Prostate gland (tissue), 2 donors: Measurements from ENCODE around the gene ZNF862. TPM values are rescaled to one million over a fixed set of nuclear protein-coding genes. Genes with fewer than 3 reads are reported as not detected.

Experiments
- DNase-seq: peaks from one replicate; pipeline ENCODE4 v3.0.0-alpha.2; 2019; ENCODE audit warnings: low spot score
- H3K27ac ChIP-seq, 2 donors: fragments of 200-600 bp; sonication (generic); 2 replicates each; pipeline ENCODE4 v1.5.1; 2017 to 2019
- H3K27me3 ChIP-seq: fragments of 200-600 bp; sonication (generic); replicated peaks from 2 replicates; pipeline ENCODE4 v1.5.1; 2019; ENCODE audit not compliant: insufficient read depth
- H3K36me3 ChIP-seq, 2 donors: fragments of 200-600 bp; sonication (generic); 1 replicate in 1 of 2; 2 replicates in 1 of 2; pipeline versions ENCODE4 v1.5.1 to v1.8.1; 2017 to 2019
- H3K4me1 ChIP-seq: fragments of 200-600 bp; sonication (generic); replicated peaks from 2 replicates; pipeline ENCODE4 v1.5.1; 2019
- H3K4me3 ChIP-seq, 2 donors: fragments of 200-600 bp; sonication (generic); 2 replicates each; pipeline ENCODE4 v1.5.1; 2017 to 2019
- H3K9me3 ChIP-seq: fragments of 200-600 bp; sonication (generic); 2 replicates; pipeline ENCODE4 v1.5.1; 2017
- POLR2A ChIP-seq: fragments of 450-650 bp; IDR thresholded peaks from one replicate; pipeline ENCODE4 v1.6.1; 2016; ENCODE audit warnings: antibody characterized with exemption, mild to moderate bottlenecking
- POLR2AphosphoS5 ChIP-seq: sonication (generic); formaldehyde crosslinking; IDR thresholded peaks from one replicate; pipeline ENCODE4 v1.6.1; 2017; ENCODE audit warnings: antibody characterized with exemption
- WGBS: methylation state at CpG from one replicate; pipeline ENCODE4 v1.1.5; 2018; 5-methylcytosine and 5-hydroxymethylcytosine counted together
- intact Hi-C: fragments of 100-400 bp; cut with DNase I; formaldehyde crosslinking; loops from one replicate; pipeline ENCODE4 v1.14.2; 2022
- total RNA-seq, 2 donors: library from RNA; depleted of rRNA; stranded (reverse); fragments of >200 nt; gene quantifications; one replicate each; pipeline ENCODE4 v1.1.0, GENCODE V29; 2016
- TF ChIP-seq, protein P1 (sequence below), 4 experiments: fragments of 200-600 bp in 2 of 4; fragments of 450-650 bp in 2 of 4; sonication (generic) in 2 of 4; IDR thresholded peaks; 1 replicate in 3 of 4; 2 replicates in 1 of 4; pipeline ENCODE4 v1.5.1; 2016 to 2019; ENCODE audit warnings: antibody characterized with exemption in 4 of 4, mild to moderate bottlenecking in 2 of 4, moderate library complexity in 2 of 4

Gene ZNF862
- total RNA-seq, 2 donors from 2014 or later = 19.8 to 25.4 TPM

- H3K27me3 ChIP-seq = no peaks in the 10 kb centered on the region
- WGBS = 67% methylated on average over 16 of the region's 16 CpGs
- DNase-seq = no peak
- intact Hi-C loops = no loop called here
- TF ChIP-seq POLR2A (no peak), POLR2AphosphoS5 (no peak)
- TF ChIP-seq, protein P1, sequence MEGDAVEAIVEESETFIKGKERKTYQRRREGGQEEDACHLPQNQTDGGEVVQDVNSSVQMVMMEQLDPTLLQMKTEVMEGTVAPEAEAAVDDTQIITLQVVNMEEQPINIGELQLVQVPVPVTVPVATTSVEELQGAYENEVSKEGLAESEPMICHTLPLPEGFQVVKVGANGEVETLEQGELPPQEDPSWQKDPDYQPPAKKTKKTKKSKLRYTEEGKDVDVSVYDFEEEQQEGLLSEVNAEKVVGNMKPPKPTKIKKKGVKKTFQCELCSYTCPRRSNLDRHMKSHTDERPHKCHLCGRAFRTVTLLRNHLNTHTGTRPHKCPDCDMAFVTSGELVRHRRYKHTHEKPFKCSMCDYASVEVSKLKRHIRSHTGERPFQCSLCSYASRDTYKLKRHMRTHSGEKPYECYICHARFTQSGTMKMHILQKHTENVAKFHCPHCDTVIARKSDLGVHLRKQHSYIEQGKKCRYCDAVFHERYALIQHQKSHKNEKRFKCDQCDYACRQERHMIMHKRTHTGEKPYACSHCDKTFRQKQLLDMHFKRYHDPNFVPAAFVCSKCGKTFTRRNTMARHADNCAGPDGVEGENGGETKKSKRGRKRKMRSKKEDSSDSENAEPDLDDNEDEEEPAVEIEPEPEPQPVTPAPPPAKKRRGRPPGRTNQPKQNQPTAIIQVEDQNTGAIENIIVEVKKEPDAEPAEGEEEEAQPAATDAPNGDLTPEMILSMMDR (IDR thresholded peaks at IDR 0.05) = no peak
- no peak overlapping the region for H3K4me3 ChIP-seq
- H3K4me1 ChIP-seq = no peaks in the 10 kb centered on the region
- no peak overlapping the region for H3K27ac ChIP-seq
- H3K9me3 ChIP-seq = no peaks in the 10 kb centered on the region
- no peaks in the 10 kb centered on the region for H3K36me3 ChIP-seq
Observed at GRCh38 chr7:149815661-149816266, 22.4 kb upstream of the ZNF862 start.

DNA sequence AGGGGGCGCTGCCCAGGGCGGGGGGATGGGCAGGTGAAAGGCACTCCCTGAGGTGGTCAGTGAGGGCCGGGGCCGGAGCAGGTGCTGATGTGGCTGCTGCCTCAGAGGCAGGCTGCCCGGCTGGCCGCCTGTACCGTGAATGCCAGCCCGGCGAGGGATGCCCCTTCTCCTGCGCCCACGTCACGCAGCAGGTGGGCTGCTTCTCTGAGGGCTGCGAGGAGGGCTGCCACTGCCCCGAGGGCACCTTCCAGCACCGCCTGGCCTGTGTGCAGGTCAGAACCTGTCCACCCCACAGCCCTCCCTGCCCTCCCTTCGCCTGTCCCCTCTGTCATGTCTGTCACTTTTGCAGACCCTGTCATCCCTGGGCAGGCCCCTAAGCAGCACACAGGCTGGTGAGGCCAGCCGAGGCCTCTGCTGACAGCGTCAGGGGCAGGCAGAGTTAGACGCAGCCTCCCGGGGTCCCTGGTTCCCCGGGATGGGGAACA, 21.9 kb upstream of the ZNF862 start:
- intact Hi-C loops = no loop called here
- Histone ChIP-seq H3K9me3 (no peaks in the 10 kb centered on the region), H3K27ac (no peak overlapping the region), H3K36me3 (no peaks in the 10 kb centered on the region), H3K27me3 (no peaks in the 10 kb centered on the region), H3K4me3 (no peak overlapping the region), H3K4me1 (no peaks in the 10 kb centered on the region)
- 58% methylated on average over 20 of the region's 21 CpGs for WGBS
- no peak for DNase-seq
- TF ChIP-seq POLR2A = no peak
- TF ChIP-seq, protein P1 (IDR thresholded peaks at IDR 0.05) = no peak
- no peak for TF ChIP-seq POLR2AphosphoS5

DNA sequence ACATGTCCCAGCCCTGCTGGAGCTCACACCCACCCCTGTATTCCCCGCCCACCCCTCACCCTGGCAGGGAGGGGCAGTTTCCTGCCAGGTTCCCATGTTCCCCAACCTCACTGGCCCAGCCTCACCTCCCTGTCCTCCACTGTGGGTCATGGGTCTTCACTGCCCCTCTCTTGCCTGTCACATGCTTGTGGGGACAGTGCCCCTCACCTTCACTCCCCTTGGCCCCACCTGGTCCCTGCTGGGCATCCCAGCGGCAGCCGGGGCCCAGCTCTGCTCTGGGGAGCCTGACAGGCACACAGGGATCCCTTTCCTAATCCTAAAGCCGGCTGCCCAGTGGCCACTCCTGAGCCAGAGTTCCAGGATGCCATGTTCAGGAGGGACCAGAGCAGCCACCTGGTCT, 21.4 kb upstream of the ZNF862 start:
- no peaks in the 10 kb centered on the region for H3K4me1 ChIP-seq
- H3K27ac ChIP-seq = no peak overlapping the region
- 90% methylated on average over 4 of the region's 4 CpGs for WGBS
- no peak overlapping the region for H3K4me3 ChIP-seq
- no peak for DNase-seq
- TF ChIP-seq, protein P1 (IDR thresholded peaks at IDR 0.05) = no peak
- TF ChIP-seq POLR2A (no peak), POLR2AphosphoS5 (no peak)
- H3K27me3 ChIP-seq = no peaks in the 10 kb centered on the region
- intact Hi-C loops = no loop called here
- H3K36me3 ChIP-seq = no peaks in the 10 kb centered on the region
- no peaks in the 10 kb centered on the region for H3K9me3 ChIP-seq

GRCh38 chr7:149817301-149817771, 20.8 kb upstream of the ZNF862 start:
- no peak overlapping the region for H3K27ac ChIP-seq
- H3K27me3 ChIP-seq = no peaks in the 10 kb centered on the region
- H3K4me3 ChIP-seq = no peak overlapping the region
- no peaks in the 10 kb centered on the region for H3K9me3 ChIP-seq
- 77% methylated on average over 7 of the region's 8 CpGs for WGBS
- TF ChIP-seq POLR2A (no peak), POLR2AphosphoS5 (no peak)
- TF ChIP-seq, protein P1 (IDR thresholded peaks at IDR 0.05) = no peak
- no peak for DNase-seq
- H3K36me3 ChIP-seq = no peaks in the 10 kb centered on the region
- intact Hi-C loops = no loop called here
- no peaks in the 10 kb centered on the region for H3K4me1 ChIP-seq
